ENCODE measurements around the gene CCDC148. TPM values are rescaled to one million over a fixed set of nuclear protein-coding genes. Genes with fewer than 3 reads are reported as not detected.

CCDC148 gene
- total and polyA plus RNA-seq, 10 of the 15 experiments (the other 5 are each of a cell fraction or from before 2014, with no cell fraction given), result 0.07 to 0.30 (median 0.18) TPM; not detected in 7

GRCh38 chr2:158411748-158412147, 44.8 kb downstream of the CCDC148 start (continued):
- no peak for TF ChIP-seq ZBTB4 (CRISPR knock-in tag; IDR thresholded peaks at IDR 0.05)
- TF ChIP-seq SP1 (IDR thresholded peaks at IDR 0.05; ENCODE audit: low read depth, low read length), result no peak
- TF ChIP-seq TARDBP (IDR thresholded peaks at IDR 0.05; ENCODE audit: borderline replicate concordance), result no peak

DNA sequence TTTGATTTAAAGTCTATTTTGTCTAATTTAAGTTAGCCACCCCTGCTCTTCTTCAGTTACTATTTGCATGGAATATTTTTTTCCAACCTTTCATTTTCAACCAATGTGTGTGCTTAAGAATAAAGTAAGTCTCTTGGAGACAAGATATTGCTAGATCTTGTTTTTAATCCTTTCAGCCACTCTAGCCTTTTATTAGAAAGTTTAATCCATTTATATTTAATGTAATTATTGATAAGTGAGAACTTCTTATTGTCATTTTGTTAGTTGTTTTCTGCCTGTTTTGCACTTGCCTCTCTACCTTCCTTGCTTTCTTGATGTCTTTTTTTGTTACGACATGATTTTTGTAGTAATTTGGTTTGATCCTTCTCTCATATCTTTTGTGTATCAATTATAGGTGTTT, 46.4 kb downstream of the CCDC148 start:
- Histone ChIP-seq H3K4me2 (ENCODE audit: control insufficient read depth, insufficient read depth) (no peak overlapping the region), H3K9ac (ENCODE audit: control insufficient read depth, insufficient read depth, low read length) (no peak overlapping the region), H4K20me1 (ENCODE audit: control insufficient read depth, insufficient read depth) (no peaks in the 10 kb centered on the region), H3K9me3 (replicated peaks; ENCODE audit: control insufficient read depth, insufficient read depth, low read length) (no peaks in the 10 kb centered on the region; the same call in 2 of the 3 replicates), H3K4me3 (no peak overlapping the region), H3K36me3 (ENCODE audit: control insufficient read depth in 2 of 2, insufficient read depth in 2 of 2, low read length in 1 of 2) (no peaks in the 10 kb centered on the region), H3K79me2 (ENCODE audit: control insufficient read depth, insufficient read depth, low read length) (no peaks in the 10 kb centered on the region), H3K27ac (ENCODE audit: control insufficient read depth, insufficient read depth) (no peak overlapping the region), H3K27me3 (replicated peaks in 1 of 2; ENCODE audit: control insufficient read depth in 2 of 2, insufficient read depth in 2 of 2, low read length in 1 of 2) (no peaks in the 10 kb centered on the region), H3K4me1 (ENCODE audit: control insufficient read depth, insufficient read depth, low read length) (no peaks in the 10 kb centered on the region), H2AFZ (ENCODE audit: control insufficient read depth, low read depth, low read length) (no peak overlapping the region)
- SMC1A ChIA-PET (ENCODE audit: uncharacterized antibody, unreplicated experiment), result no interaction called here
- BruUV-seq (replicated peaks), result no TSS peak
- FAIRE-seq (no peak), DNase-seq (ENCODE audit: low read depth, low spot score) (no peak), ATAC-seq (no peak)
- 35% methylated on average over 1 of the region's 1 CpG for WGBS (ENCODE audit: insufficient coverage, insufficient replicate concordance, low lambda C conversion rate, missing lambda C conversion rate)
- POLR2A ChIA-PET, result no interaction called here
- intact Hi-C loops (cut with micrococcal nuclease; ENCODE audit: unreplicated experiment), result no loop called here
- CTCF ChIA-PET, result no interaction called here
- RAD21 ChIA-PET (ENCODE audit: unreplicated experiment), result no interaction called here
- TF ChIP-seq KDM1A (IDR thresholded peaks at IDR 0.05; ENCODE audit: borderline replicate concordance) (no peak), ATF7 (IDR thresholded peaks at IDR 0.05; ENCODE audit: low read depth) (no peak), TARDBP (IDR thresholded peaks at IDR 0.05; ENCODE audit: borderline replicate concordance) (no peak), SP1 (IDR thresholded peaks at IDR 0.05; ENCODE audit: low read depth, low read length) (no peak), NR2C2 (IDR thresholded peaks at IDR 0.05; ENCODE audit: borderline replicate concordance, control insufficient read depth, insufficient read length, low read depth) (no peak), KLF5 (IDR thresholded peaks at IDR 0.05; ENCODE audit: partially characterized antibody) (no peak), FOXM1 (IDR thresholded peaks at IDR 0.05; ENCODE audit: low read depth, low read length) (no peak), CEBPZ (IDR thresholded peaks at IDR 0.05; ENCODE audit: low read depth, low read length) (no peak), MEF2B (IDR thresholded peaks at IDR 0.05; ENCODE audit: partially characterized antibody, poor library complexity, severe bottlenecking) (no peak), RB1 (IDR thresholded peaks at IDR 0.05; ENCODE audit: borderline replicate concordance) (no peak), BRCA1 (IDR thresholded peaks at IDR 0.05; ENCODE audit: low read depth, low read length) (no peak)
- TF ChIP-seq, protein P1, sequence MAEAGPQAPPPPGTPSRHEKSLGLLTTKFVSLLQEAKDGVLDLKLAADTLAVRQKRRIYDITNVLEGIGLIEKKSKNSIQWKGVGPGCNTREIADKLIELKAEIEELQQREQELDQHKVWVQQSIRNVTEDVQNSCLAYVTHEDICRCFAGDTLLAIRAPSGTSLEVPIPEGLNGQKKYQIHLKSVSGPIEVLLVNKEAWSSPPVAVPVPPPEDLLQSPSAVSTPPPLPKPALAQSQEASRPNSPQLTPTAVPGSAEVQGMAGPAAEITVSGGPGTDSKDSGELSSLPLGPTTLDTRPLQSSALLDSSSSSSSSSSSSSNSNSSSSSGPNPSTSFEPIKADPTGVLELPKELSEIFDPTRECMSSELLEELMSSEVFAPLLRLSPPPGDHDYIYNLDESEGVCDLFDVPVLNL (IDR thresholded peaks at IDR 0.05; ENCODE audit: low read depth, low read length), result no peak
- TF ChIP-seq, protein P2, sequence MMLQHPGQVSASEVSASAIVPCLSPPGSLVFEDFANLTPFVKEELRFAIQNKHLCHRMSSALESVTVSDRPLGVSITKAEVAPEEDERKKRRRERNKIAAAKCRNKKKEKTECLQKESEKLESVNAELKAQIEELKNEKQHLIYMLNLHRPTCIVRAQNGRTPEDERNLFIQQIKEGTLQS (IDR thresholded peaks at IDR 0.05; ENCODE audit: borderline replicate concordance, extremely low read depth, low read depth, low read length), result no peak
- in situ Hi-C loops (cut with MboI), result no loop called here
